Left lung (tissue), 10 donors: ENCODE measurements around the gene OR52L1. TPM values are rescaled to one million over a fixed set of nuclear protein-coding genes. Genes with fewer than 3 reads are reported as not detected.
A peak's percentile ranks its signal among the peaks of the same experiment; 100 is the strongest.

Experiments used
- ATAC-seq: fragments of 200-7000 bp; cut with Tn5 transposase; one replicate; pipeline ENCODE4 v1.9.1; 2020; ENCODE audit warnings: moderate library complexity
- DNase-seq, 4 donors: peaks; one replicate each; pipeline ENCODE4 v3.0.0-alpha.2; 2013 to 2020
- H3K27ac ChIP-seq, 2 donors: fragments of 200-600 bp; sonication (generic) in 1 of 2; one replicate each; pipeline versions ENCODE4 v1.5.0 to v1.8.0; 2020 to 2021
- H3K27me3 ChIP-seq, 2 donors: fragments of 200-600 bp; sonication (generic) in 1 of 2; one replicate each; pipeline versions ENCODE4 v1.5.0 to v1.8.0; 2020 to 2021
- H3K36me3 ChIP-seq, 2 donors: fragments of 200-600 bp; sonication (generic) in 1 of 2; one replicate each; pipeline versions ENCODE4 v1.5.0 to v1.8.0; 2020 to 2021
- H3K4me1 ChIP-seq, 2 donors: fragments of 200-600 bp; one replicate each; pipeline ENCODE4 v1.8.0; 2021
- H3K4me3 ChIP-seq, 2 donors: fragments of 200-600 bp; sonication (generic) in 1 of 2; one replicate each; pipeline versions ENCODE4 v1.5.0 to v1.8.0; 2020 to 2021; ENCODE audit warnings: mild to moderate bottlenecking in 1 of 2
- H3K9me3 ChIP-seq, 2 donors: fragments of 200-600 bp; sonication (generic) in 1 of 2; one replicate each; pipeline versions ENCODE4 v1.5.0 to v1.8.0; 2020 to 2021
- intact Hi-C, 2 donors: fragments of 100-400 bp; cut with DNase I; formaldehyde crosslinking; loops; one replicate each; pipeline versions ENCODE4 v1.11.2 to v1.14.2; 2022
- polyA plus RNA-seq, 6 donors: library from polyadenylated mRNA; unstranded; fragments of 120-200 nt; gene quantifications; one replicate each; pipeline ENCODE4 v1.2.1, GENCODE V29; 2013; ENCODE audit not compliant: insufficient read length in 6 of 6
- total RNA-seq, 2 donors: library from RNA; stranded (reverse); fragmentation: NEBNext Ultra II Directional; extraction: Animal tissue kit (Norgen Biotek cat#: 25700); gene quantifications; one replicate each; pipeline ENCODE4 v1.2.1, GENCODE V29; 2021
- TF ChIP-seq, protein P1 (sequence below), 2 donors: fragments of 200-600 bp; sonication (generic) in 1 of 2; IDR thresholded peaks; one replicate each; pipeline versions ENCODE4 v1.5.0 to v1.8.0; 2021; ENCODE audit warnings: antibody characterized with exemption in 2 of 2
- donor health status: DM: no; HTN: yes; CAD: no.
- donor health status: DM: no; HTN: no; CAD: no.

OR52L1 gene
- total and polyA plus RNA-seq, 8 donors = not detected

DNA sequence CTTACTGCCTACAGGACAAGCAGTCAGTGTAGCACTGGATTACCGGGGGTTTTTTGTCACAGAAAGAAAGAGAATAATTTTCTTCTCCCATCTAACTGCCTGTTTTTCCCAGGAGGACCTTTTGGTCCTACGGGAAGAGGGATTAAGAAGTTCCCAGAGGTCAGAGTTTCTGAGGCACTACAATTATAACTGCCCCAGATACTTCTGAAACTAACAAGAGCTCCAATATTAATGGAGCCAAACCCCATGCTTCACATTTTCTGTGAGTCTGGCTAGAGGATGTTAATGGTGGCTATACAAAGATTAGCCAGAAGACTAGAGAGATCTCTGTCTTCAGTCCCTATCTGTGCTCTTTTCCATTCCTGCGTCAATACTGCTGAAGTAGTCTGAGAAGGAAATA, 44.8 kb downstream of the OR52L1 start, which contains the start of gene OR56A3:
Gene OR56A3 (plus strand): TSS at position 301 of the 400 bp plus-strand sequence. CDS start 5,096 bp downstream, outside the sequence.
- Histone ChIP-seq H3K4me3 (no peak within 1 kb of the TSS), H3K9me3 (peaks cover 0 to 7% of the 10 kb centered on the region in 2 donors), H3K36me3 (no peaks in the 10 kb centered on the region), H3K4me1 (no peaks in the 10 kb centered on the region), H3K27ac (no peak within 1 kb of the TSS), H3K27me3 (no peaks in the 10 kb centered on the region)
- no peak for ATAC-seq
- intact Hi-C loops = no loop called here
- DNase-seq = no peak
- TF ChIP-seq, protein P1, sequence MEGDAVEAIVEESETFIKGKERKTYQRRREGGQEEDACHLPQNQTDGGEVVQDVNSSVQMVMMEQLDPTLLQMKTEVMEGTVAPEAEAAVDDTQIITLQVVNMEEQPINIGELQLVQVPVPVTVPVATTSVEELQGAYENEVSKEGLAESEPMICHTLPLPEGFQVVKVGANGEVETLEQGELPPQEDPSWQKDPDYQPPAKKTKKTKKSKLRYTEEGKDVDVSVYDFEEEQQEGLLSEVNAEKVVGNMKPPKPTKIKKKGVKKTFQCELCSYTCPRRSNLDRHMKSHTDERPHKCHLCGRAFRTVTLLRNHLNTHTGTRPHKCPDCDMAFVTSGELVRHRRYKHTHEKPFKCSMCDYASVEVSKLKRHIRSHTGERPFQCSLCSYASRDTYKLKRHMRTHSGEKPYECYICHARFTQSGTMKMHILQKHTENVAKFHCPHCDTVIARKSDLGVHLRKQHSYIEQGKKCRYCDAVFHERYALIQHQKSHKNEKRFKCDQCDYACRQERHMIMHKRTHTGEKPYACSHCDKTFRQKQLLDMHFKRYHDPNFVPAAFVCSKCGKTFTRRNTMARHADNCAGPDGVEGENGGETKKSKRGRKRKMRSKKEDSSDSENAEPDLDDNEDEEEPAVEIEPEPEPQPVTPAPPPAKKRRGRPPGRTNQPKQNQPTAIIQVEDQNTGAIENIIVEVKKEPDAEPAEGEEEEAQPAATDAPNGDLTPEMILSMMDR (IDR thresholded peaks at IDR 0.05) = no peak

DNA sequence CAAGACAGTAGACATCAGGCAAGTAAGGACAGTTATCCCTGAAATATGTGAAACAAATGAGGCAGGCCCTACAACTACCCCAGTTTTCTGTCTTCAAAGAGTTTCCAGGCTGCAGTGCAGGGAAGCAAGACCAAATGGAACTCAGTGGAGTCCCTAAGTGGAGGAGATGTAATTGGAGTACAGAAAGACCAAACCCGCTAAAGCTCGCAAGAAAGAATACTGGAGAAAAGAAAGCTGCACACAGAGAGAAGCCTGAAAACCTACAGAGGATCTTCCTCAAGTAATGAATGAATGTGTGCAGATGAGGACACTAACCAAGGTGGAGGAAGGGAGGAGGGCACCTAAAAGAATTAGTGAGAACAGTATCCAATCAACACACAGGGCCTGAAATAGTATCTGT, 46.0 kb downstream of the OR52L1 start:
- TF ChIP-seq, protein P1 (IDR thresholded peaks at IDR 0.05) = no peak
- Histone ChIP-seq H3K27me3 (no peaks in the 10 kb centered on the region), H3K4me3 (no peak overlapping the region), H3K27ac (no peak overlapping the region), H3K9me3 (peaks cover 0 to 16% of the 10 kb centered on the region in 2 donors), H3K36me3 (no peaks in the 10 kb centered on the region), H3K4me1 (no peaks in the 10 kb centered on the region)
- intact Hi-C loops = no loop called here
- ATAC-seq (no peak), DNase-seq (no peak)

DNA sequence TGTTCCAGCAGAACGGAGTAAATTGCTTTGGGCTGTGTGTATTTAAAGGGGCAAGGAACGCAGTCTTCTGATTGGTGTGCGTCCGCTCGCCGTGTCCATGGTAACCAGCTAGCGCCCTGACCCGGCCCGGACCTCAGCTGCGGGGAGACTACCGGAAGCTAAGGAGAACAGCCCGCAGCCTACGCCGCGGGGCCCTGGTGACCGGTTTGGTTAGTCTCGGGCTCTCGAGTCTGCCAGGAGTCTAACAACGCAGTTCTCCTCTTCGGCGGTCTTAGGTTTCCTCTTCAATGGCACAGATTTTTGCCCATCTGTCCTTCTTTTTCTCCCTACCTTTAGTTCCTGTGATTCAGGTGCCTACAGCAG, 48.2 kb downstream of the OR52L1 start:
- H3K4me1 ChIP-seq = no peaks in the 10 kb centered on the region
- no peak overlapping the region for H3K4me3 ChIP-seq
- TF ChIP-seq, protein P1 (IDR thresholded peaks at IDR 0.05) = no peak
- ATAC-seq (no peak), DNase-seq (peak in 1 of 4 donors; percentile 20)
- H3K27ac ChIP-seq = no peak overlapping the region
- no peaks in the 10 kb centered on the region for H3K36me3 ChIP-seq
- H3K9me3 ChIP-seq = peaks cover 0 to 16% of the 10 kb centered on the region in 2 donors
- no peaks in the 10 kb centered on the region for H3K27me3 ChIP-seq
- intact Hi-C loops = no loop called here

DNA sequence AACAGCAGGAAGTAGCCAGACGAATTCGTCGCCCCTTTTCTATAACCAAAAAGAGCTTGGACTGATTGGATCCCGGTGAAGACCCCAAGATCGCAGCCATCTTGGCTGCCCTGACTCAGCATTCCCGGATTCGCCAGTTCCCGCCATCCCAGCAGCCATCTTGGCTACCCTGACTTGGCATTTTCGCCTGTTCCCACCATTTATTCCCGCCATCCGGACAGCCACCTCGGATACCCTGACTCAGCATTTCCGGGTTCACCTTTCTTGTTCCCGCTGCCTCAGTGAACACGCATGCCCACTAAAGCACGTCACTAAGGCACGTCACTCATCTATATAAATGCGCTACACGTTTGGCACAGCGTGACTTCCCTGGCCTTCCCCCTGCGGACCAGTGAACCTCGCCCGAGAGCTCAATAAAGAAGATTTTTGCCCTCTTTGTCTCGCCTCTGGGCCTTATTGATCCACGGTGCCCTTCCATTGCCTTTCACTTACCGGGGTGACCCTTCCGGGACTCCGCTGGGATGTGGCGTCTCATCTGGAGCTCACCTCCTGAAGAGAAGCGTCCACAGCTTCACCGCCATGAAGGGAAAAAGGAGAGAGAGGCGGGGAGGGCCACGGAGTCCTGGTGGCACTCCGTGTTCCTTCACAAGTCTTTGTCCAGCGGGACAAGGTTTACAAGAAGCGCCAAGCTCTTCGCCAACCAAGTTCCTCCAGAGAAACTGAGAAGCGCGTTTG, 48.8 kb downstream of the OR52L1 start:
- Histone ChIP-seq H3K27ac (no peak overlapping the region), H3K4me3 (no peak overlapping the region), H3K36me3 (no peaks in the 10 kb centered on the region), H3K9me3 (peaks cover 0 to 22% of the 10 kb centered on the region in 2 donors), H3K4me1 (no peaks in the 10 kb centered on the region), H3K27me3 (no peaks in the 10 kb centered on the region)
- TF ChIP-seq, protein P1 (IDR thresholded peaks at IDR 0.05) = no peak
- no peak for ATAC-seq
- intact Hi-C loops = no loop called here
- no peak for DNase-seq

Other genes with a start within 250 kb of the OR52L1 start
- under 1 TPM in 1 of 2 donors, not detected in 1; 0.37 TPM for gene OR52N4, start 232.7 kb downstream of the OR52L1 start, total RNA-seq
- under 1 TPM in 1 of 6 donors, not detected in 5; 0.18 TPM for gene OR52N4, start 232.7 kb downstream of the OR52L1 start, polyA plus RNA-seq
- gene OR52N5, start 203.6 kb downstream of the OR52L1 start, total RNA-seq = not detected
- not detected for gene OR52N5, start 203.6 kb downstream of the OR52L1 start, polyA plus RNA-seq
- gene OR52N1, start 195.7 kb downstream of the OR52L1 start, total RNA-seq = not detected
- not detected for gene OR52N1, start 195.7 kb downstream of the OR52L1 start, polyA plus RNA-seq
- gene OR52N2, start 178.1 kb downstream of the OR52L1 start, total RNA-seq = not detected
- under 1 TPM in 2 of 6 donors, not detected in 4; 0.16 to 0.18 TPM for gene OR52N2, start 178.1 kb downstream of the OR52L1 start, polyA plus RNA-seq
- not detected for gene OR52E6, start 145.1 kb downstream of the OR52L1 start, total RNA-seq
- not detected for gene OR52E6, start 145.1 kb downstream of the OR52L1 start, polyA plus RNA-seq
- not detected for gene OR52E8, start 129.3 kb downstream of the OR52L1 start, total RNA-seq
- not detected for gene OR52E8, start 129.3 kb downstream of the OR52L1 start, polyA plus RNA-seq
- gene OR52E4, start 106.4 kb downstream of the OR52L1 start, total RNA-seq = not detected
- gene OR52E4, start 106.4 kb downstream of the OR52L1 start, polyA plus RNA-seq = not detected
- gene OR52E5, start 93.8 kb downstream of the OR52L1 start, total RNA-seq = not detected
- not detected for gene OR52E5, start 93.8 kb downstream of the OR52L1 start, polyA plus RNA-seq
- gene OR56A3, start 44.7 kb downstream of the OR52L1 start, total RNA-seq = not detected
- not detected for gene OR56A3, start 44.7 kb downstream of the OR52L1 start, polyA plus RNA-seq
- gene OR56A5, start 18.5 kb downstream of the OR52L1 start, total RNA-seq = not detected
- not detected for gene OR56A5, start 18.5 kb downstream of the OR52L1 start, polyA plus RNA-seq
- not detected for gene OR56A4, start 20.0 kb upstream of the OR52L1 start, total RNA-seq
- gene OR56A4, start 20.0 kb upstream of the OR52L1 start, polyA plus RNA-seq = under 1 TPM in 5 of 6 donors, not detected in 1; 0.04 to 0.09 (median 0.06) TPM
- under 1 TPM in 1 of 2 donors, not detected in 1; 0.03 TPM for gene OR56A1, start 43.8 kb upstream of the OR52L1 start, total RNA-seq
- gene OR56A1, start 43.8 kb upstream of the OR52L1 start, polyA plus RNA-seq = not detected
- gene OR56B4, start 120.7 kb upstream of the OR52L1 start, total RNA-seq = not detected
- gene OR56B4, start 120.7 kb upstream of the OR52L1 start, polyA plus RNA-seq = under 1 TPM in 4 of 6 donors, not detected in 2; 0.13 to 0.20 (median 0.18) TPM
- under 1 TPM in 1 of 2 donors, not detected in 1; 0.34 TPM for gene OR52B2, start 183.3 kb upstream of the OR52L1 start, total RNA-seq
- not detected for gene OR52B2, start 183.3 kb upstream of the OR52L1 start, polyA plus RNA-seq
- not detected for gene OR52W1, start 212.2 kb upstream of the OR52L1 start, total RNA-seq
- under 1 TPM in 2 of 6 donors, not detected in 4; 0.24 to 0.29 TPM for gene OR52W1, start 212.2 kb upstream of the OR52L1 start, polyA plus RNA-seq
- not detected for gene C11orf42, start 218.6 kb upstream of the OR52L1 start, total RNA-seq
- 1 to 10 TPM in 3 of 6 donors, under 1 TPM in 3; 0.47 to 2.2 (median 0.95) TPM for gene C11orf42, start 218.6 kb upstream of the OR52L1 start, polyA plus RNA-seq
- gene FHIP1B, start 247.7 kb upstream of the OR52L1 start, total RNA-seq = 10 to 100 TPM; 34.9 to 43.0 TPM
- 10 to 100 TPM; 48.4 to 69.0 (median 59.5) TPM for gene FHIP1B, start 247.7 kb upstream of the OR52L1 start, polyA plus RNA-seq